Peyer's patch (tissue), 4 donors: ENCODE results near the gene SYNC.

ENCODE experiments used
- CTCF ChIP-seq, 6 experiments: fragments of 450-650 bp in 4 of 6; fragments of 200-600 bp in 2 of 6; sonication (generic) in 1 of 6; IDR thresholded peaks; one replicate each; pipeline ENCODE4 v1.5.1; 2017 to 2019; ENCODE audit warnings: antibody characterized with exemption in 6 of 6, mild to moderate bottlenecking in 3 of 6, moderate library complexity in 1 of 6
- POLR2A ChIP-seq, 2 donors: fragments of 450-650 bp; IDR thresholded peaks; one replicate each; pipeline ENCODE4 v1.5.1; 2017; ENCODE audit warnings: antibody characterized with exemption in 2 of 2, mild to moderate bottlenecking in 2 of 2, moderate library complexity in 2 of 2

GRCh38 chr1:32686387-32686786 lies 16.2 kb downstream of the SYNC start:
- TF ChIP-seq POLR2A (IDR thresholded peaks at IDR 0.05) (no peak), CTCF (IDR thresholded peaks at IDR 0.05) (no peak)
